Lower leg skin (tissue), 4 donors: ENCODE results near the gene PRKAA1. TPM values are rescaled to one million over a fixed set of nuclear protein-coding genes. Genes with fewer than 3 reads are reported as not detected.

Experiments
- DNase-seq, 2 donors: peaks; one replicate each; pipeline ENCODE4 v3.0.0-alpha.2; 2019; ENCODE audit warnings: low spot score in 2 of 2
- H3K4me3 ChIP-seq: fragments of 200-600 bp; sonication (generic); 2 replicates; pipeline ENCODE4 v1.5.1; 2017; ENCODE audit warnings: mild to moderate bottlenecking, low read depth; ENCODE audit not compliant: poor library complexity, severe bottlenecking
- POLR2A ChIP-seq, 2 donors: fragments of 450-650 bp; IDR thresholded peaks; one replicate each; pipeline ENCODE4 v1.6.1; 2016 to 2017; ENCODE audit warnings: antibody characterized with exemption in 2 of 2, mild to moderate bottlenecking in 1 of 2, moderate library complexity in 1 of 2
- WGBS, 2 donors: methylation state at CpG; one replicate each; pipeline ENCODE4 v1.1.5; 2018; 5-methylcytosine and 5-hydroxymethylcytosine counted together
- intact Hi-C: fragments of 100-400 bp; cut with DNase I; formaldehyde crosslinking; loops from one replicate; pipeline ENCODE4 v1.15.0; 2023; ENCODE audit warnings: low total_unique reads
- total RNA-seq, 4 donors: library from RNA; depleted of rRNA; stranded (reverse); fragments of >200 nt; gene quantifications; one replicate each; pipeline ENCODE4 v1.1.0, GENCODE V29; 2016
- TF ChIP-seq, protein P1 (sequence below), 3 donors: fragments of 450-650 bp; IDR thresholded peaks; one replicate each; pipeline ENCODE4 v1.5.1; 2016; ENCODE audit warnings: antibody characterized with exemption in 3 of 3, mild to moderate bottlenecking in 3 of 3, moderate library complexity in 2 of 3

PRKAA1 gene
- total RNA-seq, 4 donors from 2014 or later: 44.8 to 60.0 (median 54.9) TPM

- H3K4me3 ChIP-seq: no peak overlapping the region
- 93 to 95% methylated on average over 4 of the region's 4 CpGs for WGBS, 2 donors
- intact Hi-C loops: no loop called here
- DNase-seq: no peak
- TF ChIP-seq POLR2A (IDR thresholded peaks at IDR 0.05): no peak
- TF ChIP-seq, protein P1, sequence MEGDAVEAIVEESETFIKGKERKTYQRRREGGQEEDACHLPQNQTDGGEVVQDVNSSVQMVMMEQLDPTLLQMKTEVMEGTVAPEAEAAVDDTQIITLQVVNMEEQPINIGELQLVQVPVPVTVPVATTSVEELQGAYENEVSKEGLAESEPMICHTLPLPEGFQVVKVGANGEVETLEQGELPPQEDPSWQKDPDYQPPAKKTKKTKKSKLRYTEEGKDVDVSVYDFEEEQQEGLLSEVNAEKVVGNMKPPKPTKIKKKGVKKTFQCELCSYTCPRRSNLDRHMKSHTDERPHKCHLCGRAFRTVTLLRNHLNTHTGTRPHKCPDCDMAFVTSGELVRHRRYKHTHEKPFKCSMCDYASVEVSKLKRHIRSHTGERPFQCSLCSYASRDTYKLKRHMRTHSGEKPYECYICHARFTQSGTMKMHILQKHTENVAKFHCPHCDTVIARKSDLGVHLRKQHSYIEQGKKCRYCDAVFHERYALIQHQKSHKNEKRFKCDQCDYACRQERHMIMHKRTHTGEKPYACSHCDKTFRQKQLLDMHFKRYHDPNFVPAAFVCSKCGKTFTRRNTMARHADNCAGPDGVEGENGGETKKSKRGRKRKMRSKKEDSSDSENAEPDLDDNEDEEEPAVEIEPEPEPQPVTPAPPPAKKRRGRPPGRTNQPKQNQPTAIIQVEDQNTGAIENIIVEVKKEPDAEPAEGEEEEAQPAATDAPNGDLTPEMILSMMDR (IDR thresholded peaks at IDR 0.05): no peak
Observed at GRCh38 chr5:40775085-40775845, 22.9 kb downstream of the PRKAA1 start.

DNA sequence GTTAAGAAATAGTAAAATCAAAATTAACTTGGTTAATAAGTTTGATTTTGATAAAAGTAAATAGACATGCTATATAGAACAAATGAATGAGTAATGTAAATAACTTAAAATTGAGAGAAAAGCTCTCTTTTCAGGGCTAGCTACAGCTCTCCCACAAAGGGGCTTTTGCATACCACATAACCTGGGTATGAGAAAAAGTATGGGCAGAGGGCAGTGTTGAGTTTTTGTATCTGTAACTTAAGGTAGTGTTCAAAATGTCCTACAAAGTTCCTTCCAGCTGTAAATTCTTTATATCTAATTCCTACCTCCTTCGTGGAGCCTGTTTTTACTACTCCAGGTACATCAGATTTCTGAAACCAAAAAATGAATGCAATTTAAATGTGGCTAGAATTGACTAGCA lies 23.6 kb downstream of the PRKAA1 start:
- WGBS, 2 donors: 79 to 94% methylated on average over 1 of the region's 1 CpG
- H3K4me3 ChIP-seq: no peak overlapping the region
- intact Hi-C loops: no loop called here
- no peak for DNase-seq
- TF ChIP-seq, protein P1 (IDR thresholded peaks at IDR 0.05): no peak
- no peak for TF ChIP-seq POLR2A (IDR thresholded peaks at IDR 0.05)

DNA sequence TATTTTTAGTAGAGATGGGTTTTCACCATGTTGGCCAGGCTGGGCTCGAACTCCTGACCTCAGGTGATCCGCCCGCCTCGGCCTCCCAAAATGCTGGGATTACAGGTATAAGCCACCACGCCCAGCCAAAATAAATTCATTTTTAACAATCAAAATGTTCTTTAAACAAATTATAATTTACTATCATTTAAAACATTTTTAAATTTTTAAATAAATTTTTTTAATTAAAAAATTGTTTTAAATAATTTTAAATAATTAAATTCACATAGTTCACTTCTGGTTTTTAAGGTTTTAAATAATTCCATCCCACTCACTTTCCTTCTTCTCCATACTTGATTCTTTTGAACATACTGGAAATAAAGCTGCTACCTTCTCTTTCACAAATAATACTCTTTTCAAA lies 27.4 kb downstream of the PRKAA1 start:
- intact Hi-C loops: no loop called here
- WGBS, 2 donors: 98 to 99% methylated on average over 5 of the region's 5 CpGs
- TF ChIP-seq POLR2A (IDR thresholded peaks at IDR 0.05): no peak
- no peak overlapping the region for H3K4me3 ChIP-seq
- DNase-seq: no peak

- TF ChIP-seq, protein P1 (IDR thresholded peaks at IDR 0.05): no peak
- no peak for TF ChIP-seq POLR2A (IDR thresholded peaks at IDR 0.05)
- DNase-seq: no peak
- no peak overlapping the region for H3K4me3 ChIP-seq
- intact Hi-C loops: no loop called here
- 46 to 54% methylated on average over 2 of the region's 2 CpGs for WGBS, 2 donors
Observed at GRCh38 chr5:40762705-40763104, 35.5 kb downstream of the PRKAA1 start.

GRCh38 chr5:40757400-40757799 lies 40.8 kb downstream of the PRKAA1 start:
- TF ChIP-seq, protein P1 (IDR thresholded peaks at IDR 0.05): no peak
- TF ChIP-seq POLR2A (IDR thresholded peaks at IDR 0.05): no peak
- no peak overlapping the region for H3K4me3 ChIP-seq
- 96 to 98% methylated on average over 2 of the region's 2 CpGs for WGBS, 2 donors
- intact Hi-C loops: loop anchor here (10.0 kb wide), 1 partner anchor 107 kb away; no protein-coding TSS in a partner anchor
- DNase-seq: no peak

GRCh38 chr5:40755407-40756365 lies 42.5 kb downstream of the PRKAA1 start, which contains the start of gene TTC33:
TSS of gene TTC33 (minus strand) at chr5:40755961. CDS start at chr5:40747018, 8,943 bp downstream.
- WGBS, 2 donors: 4% methylated on average over 80 of the region's 80 CpGs
- TF ChIP-seq, protein P1 (IDR thresholded peaks at IDR 0.05): peak in 1 of 3 donors; percentile 19
- TF ChIP-seq POLR2A (IDR thresholded peaks at IDR 0.05): no peak
- peak within 1 kb of the TSS; percentile 93 for H3K4me3 ChIP-seq
- intact Hi-C loops: loop anchor here (10.0 kb wide), 1 partner anchor 109 kb away; no protein-coding TSS in a partner anchor
- peak; percentile 95 to 99 for DNase-seq
